A549 treated with ZK216348 at 1 μM for 4 hours (cell line): ENCODE data around the gene C19orf85. TPM values are rescaled to one million over a fixed set of nuclear protein-coding genes. Genes with fewer than 3 reads are reported as not detected.

Experiments used
- total RNA-seq: library from RNA; stranded (reverse); fragments of 200-300 nt; extraction: Qiagen RNA extraction; gene quantifications from 5 replicates; pipeline ENCODE4 v1.2.3, GENCODE V29; 2022; ENCODE audit warnings: low read depth

Gene C19orf85
- total RNA-seq, result not detected in 5 replicates

DNA sequence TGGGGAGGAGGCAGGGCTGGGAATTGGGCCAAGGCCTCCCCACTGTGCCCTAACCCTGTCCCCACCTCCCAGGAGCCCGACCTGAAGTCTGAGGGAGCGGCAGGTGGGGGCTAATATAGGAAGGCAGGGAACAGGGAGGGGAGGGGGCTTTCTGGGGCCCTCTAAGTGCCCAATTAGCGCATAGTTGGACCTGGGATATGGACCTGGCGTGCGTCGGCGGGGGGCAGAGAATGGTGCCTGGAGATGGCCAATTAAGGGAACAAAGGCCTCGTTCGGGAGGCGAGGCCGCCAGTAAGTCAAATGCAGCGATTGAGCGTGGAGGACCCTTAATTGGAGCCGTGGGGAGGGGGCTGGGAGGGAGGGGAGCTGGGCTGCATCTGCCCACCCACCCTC, at the start of gene C19orf85:
TSS of gene C19orf85 (minus strand) at position 90 of the 393 bp plus-strand sequence. CDS start 197 bp downstream, outside the sequence.

GRCh38 chr19:55487924-55488687, 23.6 kb upstream of the C19orf85 start, which contains the start of gene SSC5D:
SSC5D (plus strand) TSS chr19:55488436; CDS start chr19:55488590, 154 bp downstream.

DNA sequence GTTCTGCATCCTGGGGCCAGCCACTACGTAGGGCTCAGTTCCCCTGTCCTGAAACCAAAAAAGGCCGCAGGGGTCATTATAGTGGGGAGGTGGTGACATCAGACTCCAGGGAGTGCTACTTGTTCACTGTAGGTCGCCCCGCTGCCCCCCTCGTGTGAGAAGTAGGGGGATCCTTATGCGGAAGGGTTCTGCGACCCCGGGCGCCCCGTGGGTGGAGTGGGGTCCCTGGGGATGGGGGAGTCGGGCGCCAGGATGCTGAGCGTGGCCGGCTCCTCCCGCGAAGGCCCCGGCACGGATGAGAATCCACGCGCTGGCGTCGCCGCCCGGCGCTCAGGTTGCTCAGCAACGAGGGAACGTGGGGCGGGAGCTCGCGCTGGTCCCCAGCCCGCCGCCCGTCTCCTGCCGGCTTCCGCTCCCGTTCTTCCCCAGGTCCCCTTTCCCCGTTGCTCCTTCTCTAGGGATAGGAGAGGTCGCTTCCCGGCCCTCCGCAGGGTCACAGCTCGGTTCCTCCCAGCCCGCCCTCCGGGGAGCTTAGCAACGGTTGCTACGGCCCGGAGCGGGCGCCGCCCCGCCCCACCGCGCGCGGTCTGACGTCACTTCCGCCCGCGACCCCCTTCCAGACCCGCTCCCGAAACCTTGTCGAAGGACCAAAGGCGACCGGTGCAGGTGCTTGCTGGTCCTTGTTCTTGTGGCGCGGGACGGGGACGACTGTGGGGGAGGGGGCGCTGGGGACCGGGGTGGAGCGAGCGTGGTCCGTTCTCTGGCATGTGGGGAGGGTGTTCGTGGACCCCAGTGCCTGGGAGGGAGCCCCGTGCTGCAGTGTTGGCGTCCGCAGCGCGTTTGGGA, 20.3 kb upstream of the C19orf85 start, which contains the start of gene NAT14:
TSS of gene NAT14 (plus strand) at position 596 of the 846 bp plus-strand sequence. CDS start 521 bp downstream, outside the sequence.

GRCh38 chr19:55476100-55476775, 11.7 kb upstream of the C19orf85 start, which contains the start of gene ZNF628:
ZNF628 (plus strand) TSS chr19:55476617; CDS start chr19:55479911, 3,294 bp downstream.

GRCh38 chr19:55461259-55461973, 3.1 kb downstream of the C19orf85 start, which contains the start of gene ISOC2:
ISOC2 (minus strand) TSS chr19:55461642; CDS start chr19:55456486, 5,156 bp downstream.

GRCh38 chr19:55443045-55443823, 21.3 kb downstream of the C19orf85 start, which contains the start of gene SHISA7:
SHISA7 (minus strand) TSS chr19:55443300; CDS start chr19:55442863, 437 bp downstream.

Other genes starting within 250 kb of the C19orf85 start
- 2.2 to 5.4 TPM (median 4.8 TPM) in 5 replicates for gene TMEM86B, start 236.0 kb downstream of the C19orf85 start, total RNA-seq
- gene PPP6R1, start 205.7 kb downstream of the C19orf85 start, total RNA-seq, result 64.6 to 131 TPM (median 118 TPM) in 5 replicates
- 122 to 147 TPM (median 138 TPM) in 5 replicates for gene HSPBP1, start 184.6 kb downstream of the C19orf85 start, total RNA-seq
- gene BRSK1, start 180.8 kb downstream of the C19orf85 start, total RNA-seq, result 3.2 to 5.1 TPM (median 4.6 TPM) in 5 replicates
- gene TMEM150B, start 139.4 kb downstream of the C19orf85 start, total RNA-seq, result not detected in 5 replicates
- 3.1 to 9.0 TPM (median 8.2 TPM) in 5 replicates for gene KMT5C, start 124.9 kb downstream of the C19orf85 start, total RNA-seq
- 1.2 to 7.0 TPM (median 1.4 TPM) in 5 replicates for gene COX6B2, start 110.0 kb downstream of the C19orf85 start, total RNA-seq
- 0.11 to 0.42 TPM (median 0.18 TPM) in 4 of 5 replicates, not detected in the other for gene GARIN5B, start 101.5 kb downstream of the C19orf85 start, total RNA-seq
- gene IL11, start 94.3 kb downstream of the C19orf85 start, total RNA-seq, result 20.8 to 42.0 TPM (median 26.5 TPM) in 5 replicates
- gene TMEM190, start 87.9 kb downstream of the C19orf85 start, total RNA-seq, result 1.2 to 2.3 TPM (median 1.3 TPM) in 5 replicates
- gene TMEM238, start 80.5 kb downstream of the C19orf85 start, total RNA-seq, result 2.3 to 14.6 TPM (median 11.3 TPM) in 5 replicates
- gene RPL28, start 78.8 kb downstream of the C19orf85 start, total RNA-seq, result 2,333 to 3,419 TPM (median 2,681 TPM) in 5 replicates
- gene UBE2S, start 57.0 kb downstream of the C19orf85 start, total RNA-seq, result 317 to 626 TPM (median 479 TPM) in 5 replicates
- not detected in 5 replicates for gene SHISA7, start 21.5 kb downstream of the C19orf85 start, total RNA-seq
- 36.3 to 64.0 TPM (median 58.6 TPM) in 5 replicates for gene ISOC2, start 3.1 kb downstream of the C19orf85 start, total RNA-seq
- 2.7 to 8.8 TPM (median 6.9 TPM) in 5 replicates for gene ZNF628, start 11.9 kb upstream of the C19orf85 start, total RNA-seq
- gene NAT14, start 20.4 kb upstream of the C19orf85 start, total RNA-seq, result 32.8 to 59.9 TPM (median 49.9 TPM) in 5 replicates
- 0.69 to 1.2 TPM (median 0.82 TPM) in 5 replicates for gene SSC5D, start 23.7 kb upstream of the C19orf85 start, total RNA-seq
- gene SBK2, start 72.4 kb upstream of the C19orf85 start, total RNA-seq, result 0.61 to 2.5 TPM (median 2.0 TPM) in 5 replicates
- gene SBK3, start 80.8 kb upstream of the C19orf85 start, total RNA-seq, result 0.44 to 1.5 TPM (median 1.5 TPM) in 5 replicates
- gene ZNF579, start 116.1 kb upstream of the C19orf85 start, total RNA-seq, result 14.9 to 40.1 TPM (median 32.3 TPM) in 5 replicates
- gene FIZ1, start 134.8 kb upstream of the C19orf85 start, total RNA-seq, result 17.5 to 25.7 TPM (median 24.4 TPM) in 5 replicates
- 5.5 to 21.0 TPM (median 18.9 TPM) in 5 replicates for gene ZNF524, start 135.5 kb upstream of the C19orf85 start, total RNA-seq
- gene ZNF865, start 140.9 kb upstream of the C19orf85 start, total RNA-seq, result 5.4 to 14.2 TPM (median 13.0 TPM) in 5 replicates
- gene ZNF784, start 159.8 kb upstream of the C19orf85 start, total RNA-seq, result 4.2 to 6.8 TPM (median 6.3 TPM) in 5 replicates
- 28.5 to 56.8 TPM (median 53.1 TPM) in 5 replicates for gene ZNF580, start 176.3 kb upstream of the C19orf85 start, total RNA-seq
- gene ZNF581, start 178.9 kb upstream of the C19orf85 start, total RNA-seq, result 30.4 to 50.5 TPM (median 46.8 TPM) in 5 replicates
- 12.8 to 19.3 TPM (median 18.8 TPM) in 5 replicates for gene CCDC106, start 183.5 kb upstream of the C19orf85 start, total RNA-seq
- 185 to 322 TPM (median 309 TPM) in 5 replicates for gene U2AF2, start 190.3 kb upstream of the C19orf85 start, total RNA-seq
- 96.1 to 229 TPM (median 208 TPM) in 5 replicates for gene EPN1, start 210.5 kb upstream of the C19orf85 start, total RNA-seq